K562 (cell line): Measurements from ENCODE around the gene ABCF2. TPM values are rescaled to one million over a fixed set of nuclear protein-coding genes. Genes with fewer than 3 reads are reported as not detected.

Source experiments
- ATAC-seq: fragments of 200-7000 bp; cut with Tn5 transposase; 3 replicates; pipeline ENCODE4 v1.9.1; 2020; ENCODE audit warnings: moderate library complexity
- BruUV-seq: library from RNA; stranded (reverse); fragments of 400-500 nt; replicated peaks from 2 replicates; lab custom pipeline; 2021; lab: Mats Ljungman, UMichigan
- CTCF ChIA-PET: fragments of 300-600 bp; formaldehyde crosslinking; extraction: SDS; loops from one replicate; lab custom pipeline; 2021; ENCODE audit warnings: low intra/inter-chr PET ratio; lab: Yijun Ruan, JAX
- POLR2A ChIA-PET: fragments of 300-600, 350-650 bp; sonication (Branson Sonifier 250); formaldehyde crosslinking; extraction: SDS; loops from one replicate; lab custom pipeline; 2021; ENCODE audit warnings: antibody characterized with exemption, inconsistent platforms; lab: Yijun Ruan, JAX
- DNase-seq, 4 experiments: peaks; one replicate each; pipeline versions ENCODE4 v3.0.0 to v3.0.0-alpha.2; 2011 to 2018; ENCODE audit warnings: low spot score in 3 of 4, mixed read lengths in 3 of 4; ENCODE audit errors: extremely low read depth in 1 of 4
- FAIRE-seq: peaks from 2 replicates; lab custom pipeline; 2011; peaks lifted over from hg19 to GRCh38; lab: Jason Lieb, UNC
- H2AFZ ChIP-seq: 2 replicates; pipeline ENCODE4 v1.6.0; 2011; ENCODE audit warnings: low read depth, low read length, control low read depth, inconsistent platforms
- H3K27ac ChIP-seq: fragments of 200-600 bp; 3 replicates; pipeline ENCODE4 v1.8.0; 2011; ENCODE audit warnings: low read depth, mild to moderate bottlenecking, control low read depth, inconsistent platforms, low read length, moderate library complexity, mixed read lengths; ENCODE audit errors: extremely low read depth
- H3K27me3 ChIP-seq, 2 experiments: fragments of 300-600 bp in 1 of 2; 2 replicates in 1 of 2; 3 replicates in 1 of 2; pipeline versions ENCODE4 v1.6.0 to v1.8.0; 2011; ENCODE audit warnings: inconsistent platforms in 2 of 2, low read length in 2 of 2, mild to moderate bottlenecking in 1 of 2, mixed read lengths in 1 of 2, moderate library complexity in 1 of 2; ENCODE audit not compliant: control insufficient read depth in 2 of 2, insufficient read depth in 2 of 2
- H3K36me3 ChIP-seq: fragments of 300-600 bp; 3 replicates; pipeline ENCODE4 v1.8.0; 2011; ENCODE audit warnings: mild to moderate bottlenecking, low read length, inconsistent platforms; ENCODE audit not compliant: control insufficient read depth, insufficient read depth
- H3K4me1 ChIP-seq, 2 experiments: fragments of 200-600 bp in 1 of 2; replicated peaks in 1 of 2; 2 replicates in 1 of 2; 3 replicates in 1 of 2; pipeline versions ENCODE4 v1.5.1 to v1.8.0; 2011; ENCODE audit warnings: inconsistent platforms in 2 of 2, low read length in 2 of 2, mild to moderate bottlenecking in 1 of 2, mixed read lengths in 1 of 2, moderate library complexity in 1 of 2; ENCODE audit not compliant: control insufficient read depth in 2 of 2, insufficient read depth in 2 of 2
- H3K4me2 ChIP-seq: 2 replicates; pipeline ENCODE4 v1.6.1; 2011; ENCODE audit warnings: low read length, control low read depth, inconsistent platforms, mixed read lengths; ENCODE audit not compliant: insufficient read depth
- H3K4me3 ChIP-seq: fragments of 200-600 bp; sonication (generic), shearing (Covaris generic); 2 replicates; pipeline ENCODE4 v1.5.1; 2016; ENCODE audit warnings: control low read depth, inconsistent platforms
- H3K79me2 ChIP-seq: fragments of 200-600 bp; 3 replicates; pipeline ENCODE4 v1.8.0; 2011; ENCODE audit warnings: low read length, inconsistent platforms; ENCODE audit not compliant: control insufficient read depth, insufficient read depth
- H3K9ac ChIP-seq, 2 experiments: 2 replicates each; pipeline versions ENCODE4 v1.6.0 to v1.6.1; 2011; ENCODE audit warnings: low read depth in 2 of 2, low read length in 2 of 2, control low read depth in 1 of 2, inconsistent platforms in 1 of 2, mild to moderate bottlenecking in 1 of 2, mixed read lengths in 1 of 2; ENCODE audit not compliant: insufficient read depth in 1 of 2
- H3K9me1 ChIP-seq: one replicate; pipeline ENCODE4 v1.6.0; 2011; ENCODE audit warnings: inconsistent platforms, mild to moderate bottlenecking, low read length, moderate library complexity; ENCODE audit not compliant: control insufficient read depth, insufficient read depth
- H3K9me3 ChIP-seq: replicated peaks from 2 replicates; pipeline ENCODE4 v1.5.1; 2011; ENCODE audit warnings: low read depth, low read length, inconsistent platforms; ENCODE audit not compliant: control insufficient read depth, insufficient read depth
- H4K20me1 ChIP-seq: replicated peaks from 2 replicates; pipeline ENCODE4 v1.6.1; 2011; ENCODE audit warnings: low read length, inconsistent platforms, mixed read lengths; ENCODE audit not compliant: control insufficient read depth, insufficient read depth
- ETV6 ChIP-seq, 3 experiments: fragments of 150-350 bp in 1 of 3; sonication (generic) in 1 of 3; formaldehyde crosslinking in 1 of 3; IDR thresholded peaks; 2 replicates each; pipeline versions ENCODE4 v1.6.1 to v1.8.0; 2014 to 2022; ENCODE audit warnings: borderline replicate concordance in 2 of 3, low read depth in 2 of 3, antibody characterized with exemption in 1 of 3, low read length in 1 of 3, mild to moderate bottlenecking in 1 of 3, missing genetic modification reagents in 1 of 3
- HNRNPLL ChIP-seq: fragments of 200-400 bp; formaldehyde crosslinking; IDR thresholded peaks from 2 replicates; pipeline ENCODE4 v1.6.1; 2017; ENCODE audit warnings: low read length, low read depth, mild to moderate bottlenecking; ENCODE audit not compliant: poor library complexity, severe bottlenecking
- MIER1 ChIP-seq: fragments of 450-650 bp; IDR thresholded peaks from 2 replicates; pipeline ENCODE4 v1.6.1; 2016; ENCODE audit warnings: antibody characterized with exemption, mild to moderate bottlenecking, low read depth
- PML ChIP-seq: IDR thresholded peaks from 2 replicates; pipeline ENCODE4 v1.6.1; 2012; ENCODE audit warnings: low read length, inconsistent platforms
- POLR2AphosphoS5 ChIP-seq: IDR thresholded peaks from 2 replicates; pipeline ENCODE4 v1.6.1; 2011; ENCODE audit warnings: mild to moderate bottlenecking, low read depth, low read length, moderate library complexity; ENCODE audit not compliant: control insufficient read depth, insufficient read depth
- RBM39 ChIP-seq: fragments of 200-400 bp; formaldehyde crosslinking; optimal IDR thresholded peaks from 2 replicates; pipeline ENCODE3; 2018; ENCODE audit warnings: low read depth, low read length
- ZBTB9 ChIP-seq: fragments of 450-650 bp; formaldehyde crosslinking; IDR thresholded peaks from 2 replicates; pipeline ENCODE4 v1.4.0; 2020; ENCODE audit warnings: mild to moderate bottlenecking, moderate library complexity
- ZNF140 ChIP-seq: fragments of 250-450 bp; sonication (Bioruptor Pico); IDR thresholded peaks from 2 replicates; pipeline ENCODE4 v1.8.0; 2021; ENCODE audit warnings: moderate library complexity, mild to moderate bottlenecking, inconsistent platforms
- ZNF175 ChIP-seq: fragments of 200-800 bp; sonication (Bioruptor generic); IDR thresholded peaks from 2 replicates; pipeline ENCODE4 v1.6.1; 2016; ENCODE audit warnings: low read depth, mild to moderate bottlenecking, missing genetic modification characterization, missing compliant biosample characterization
- WGBS: fragments of 100-300 bp; shearing (Covaris generic); methylation state at CpG from one replicate; pipeline ENCODE4 v1.1.6; 2016; ENCODE audit warnings: low coverage, mixed read lengths; ENCODE audit not compliant: insufficient coverage; ENCODE audit errors: missing lambda C conversion rate; 5-methylcytosine and 5-hydroxymethylcytosine counted together
- in situ Hi-C: fragments of 300-500 bp; cut with MboI; formaldehyde crosslinking; loops from 4 replicates; pipeline ENCODE4 v1.15.0; 2018; ENCODE audit warnings: inconsistent platforms, mixed read lengths
- intact Hi-C: fragments of 100-400 bp; cut with micrococcal nuclease; formaldehyde crosslinking; loops from 2 replicates; pipeline ENCODE4 v1.14.2; 2022
- polyA plus RNA-seq, 8 experiments: library from polyadenylated mRNA; depleted of rRNA in 4 of 8; stranded (reverse) in 5 of 8; unstranded in 3 of 8; fragments of >200 nt; fragmentation: Nextera tagmentation in 2 of 8; fragmentation: Illumina TruSeq in 1 of 8; extraction: Ambion mirVana in 2 of 8; extraction: Trizol in 1 of 8; gene quantifications; 2 replicates each; pipeline versions ENCODE4 v1.2.1 to v1.2.3, GENCODE V29; 2011 to 2014; ENCODE audit warnings: inconsistent platforms in 1 of 8, missing spikeins in 1 of 8
- total RNA-seq, 7 experiments: library from RNA; depleted of rRNA in 6 of 7; stranded (reverse); fragments of >200 nt in 6 of 7; fragmentation: Illumina TruSeq in 2 of 7; extraction: Trizol in 2 of 7; gene quantifications; 2 replicates each; pipeline versions ENCODE4 v1.2.1 to v1.2.3, GENCODE V29; 2011 to 2021; ENCODE audit warnings: low replicate concordance in 1 of 7
- TF ChIP-seq, protein P1 (sequence below): IDR thresholded peaks from 2 replicates; pipeline ENCODE4 v1.6.1; 2011; ENCODE audit warnings: borderline replicate concordance, low read depth, mild to moderate bottlenecking, moderate library complexity, low read length; ENCODE audit not compliant: insufficient read depth, poor library complexity, severe bottlenecking
- TF ChIP-seq, protein P2 (sequence below): fragments of 250-450 bp; sonication (Bioruptor Pico); IDR thresholded peaks from 2 replicates; pipeline ENCODE4 v1.8.0; 2021; ENCODE audit warnings: moderate library complexity, mild to moderate bottlenecking, inconsistent platforms
- TF ChIP-seq, protein P3 (sequence below): fragments of 450-650 bp; conservative IDR thresholded peaks from 2 replicates; pipeline ENCODE4 v1.6.1; 2016; ENCODE audit warnings: missing genetic modification characterization, low read depth, mild to moderate bottlenecking, missing compliant biosample characterization, moderate library complexity

Gene ABCF2
- total and polyA plus RNA-seq, 9 of the 15 experiments (the other 6 are each of a cell fraction or from before 2014, with no cell fraction given) = 62.1 to 224 (median 113) TPM

- H3K4me3 ChIP-seq = no peak overlapping the region
- H3K27ac ChIP-seq = no peak overlapping the region
- in situ Hi-C loops = no loop called here
- H4K20me1 ChIP-seq = peaks cover 19% of the 10 kb centered on the region
- H3K36me3 ChIP-seq = no peaks in the 10 kb centered on the region
- H3K4me1 ChIP-seq = peaks cover 3 to 17% of the 10 kb centered on the region in 2 experiments
- 1% methylated on average over 4 of the region's 4 CpGs for WGBS
- CTCF ChIA-PET = no interaction called here
- H2AFZ ChIP-seq = no peak overlapping the region
- no peaks in the 10 kb centered on the region for H3K9me1 ChIP-seq
- intact Hi-C loops = no loop called here
- peaks cover 85 to 89% of the 10 kb centered on the region in 2 experiments; a peak in 4 of 5 replicates for H3K27me3 ChIP-seq
- H3K9ac ChIP-seq = no peak overlapping the region
- ATAC-seq = no peak
- no peaks in the 10 kb centered on the region for H3K79me2 ChIP-seq
- TF ChIP-seq, protein P1, sequence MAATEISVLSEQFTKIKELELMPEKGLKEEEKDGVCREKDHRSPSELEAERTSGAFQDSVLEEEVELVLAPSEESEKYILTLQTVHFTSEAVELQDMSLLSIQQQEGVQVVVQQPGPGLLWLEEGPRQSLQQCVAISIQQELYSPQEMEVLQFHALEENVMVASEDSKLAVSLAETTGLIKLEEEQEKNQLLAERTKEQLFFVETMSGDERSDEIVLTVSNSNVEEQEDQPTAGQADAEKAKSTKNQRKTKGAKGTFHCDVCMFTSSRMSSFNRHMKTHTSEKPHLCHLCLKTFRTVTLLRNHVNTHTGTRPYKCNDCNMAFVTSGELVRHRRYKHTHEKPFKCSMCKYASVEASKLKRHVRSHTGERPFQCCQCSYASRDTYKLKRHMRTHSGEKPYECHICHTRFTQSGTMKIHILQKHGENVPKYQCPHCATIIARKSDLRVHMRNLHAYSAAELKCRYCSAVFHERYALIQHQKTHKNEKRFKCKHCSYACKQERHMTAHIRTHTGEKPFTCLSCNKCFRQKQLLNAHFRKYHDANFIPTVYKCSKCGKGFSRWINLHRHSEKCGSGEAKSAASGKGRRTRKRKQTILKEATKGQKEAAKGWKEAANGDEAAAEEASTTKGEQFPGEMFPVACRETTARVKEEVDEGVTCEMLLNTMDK = no peak
- TF ChIP-seq PML (no peak), ZBTB9 (no peak), ZNF140 (CRISPR knock-in tag) (no peak), POLR2AphosphoS5 (no peak), RBM39 (no peak), HNRNPLL (no peak), ZNF175 (CRISPR knock-in tag) (no peak), MIER1 (no peak), ETV6 (IDR thresholded peaks at IDR 0.05; ENCODE audit: borderline replicate concordance in 1 of 2, low read depth in 2 of 2, low read length in 1 of 2) (no peak), ETV6 (CRISPR knock-in tag; IDR thresholded peaks at IDR 0.05; ENCODE audit: borderline replicate concordance) (no peak)
- TF ChIP-seq, protein P2, sequence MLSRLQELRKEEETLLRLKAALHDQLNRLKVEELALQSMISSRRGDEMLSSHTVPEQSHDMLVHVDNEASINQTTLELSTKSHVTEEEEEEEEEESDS (CRISPR knock-in tag) = no peak
- TF ChIP-seq, protein P3, sequence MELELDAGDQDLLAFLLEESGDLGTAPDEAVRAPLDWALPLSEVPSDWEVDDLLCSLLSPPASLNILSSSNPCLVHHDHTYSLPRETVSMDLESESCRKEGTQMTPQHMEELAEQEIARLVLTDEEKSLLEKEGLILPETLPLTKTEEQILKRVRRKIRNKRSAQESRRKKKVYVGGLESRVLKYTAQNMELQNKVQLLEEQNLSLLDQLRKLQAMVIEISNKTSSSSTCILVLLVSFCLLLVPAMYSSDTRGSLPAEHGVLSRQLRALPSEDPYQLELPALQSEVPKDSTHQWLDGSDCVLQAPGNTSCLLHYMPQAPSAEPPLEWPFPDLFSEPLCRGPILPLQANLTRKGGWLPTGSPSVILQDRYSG (tag) = no peak
- TF ChIP-seq, all 486 proteins: peak for 0
- no peak for DNase-seq
- no peak overlapping the region for H3K4me2 ChIP-seq
- POLR2A ChIA-PET = no interaction called here
- no peaks in the 10 kb centered on the region for H3K9me3 ChIP-seq
- no peak for FAIRE-seq
- BruUV-seq = no TSS peak
These were observed 25.3 kb downstream of the ABCF2 start for GRCh38 chr7:151201751-151202150.
